ENCODE measurements around the gene TBC1D22B. TPM values are rescaled to one million over a fixed set of nuclear protein-coding genes. Genes with fewer than 3 reads are reported as not detected.

The TBC1D22B gene
- total RNA-seq, 1 experiment from 2014 or later = 9.1 TPM

DNA sequence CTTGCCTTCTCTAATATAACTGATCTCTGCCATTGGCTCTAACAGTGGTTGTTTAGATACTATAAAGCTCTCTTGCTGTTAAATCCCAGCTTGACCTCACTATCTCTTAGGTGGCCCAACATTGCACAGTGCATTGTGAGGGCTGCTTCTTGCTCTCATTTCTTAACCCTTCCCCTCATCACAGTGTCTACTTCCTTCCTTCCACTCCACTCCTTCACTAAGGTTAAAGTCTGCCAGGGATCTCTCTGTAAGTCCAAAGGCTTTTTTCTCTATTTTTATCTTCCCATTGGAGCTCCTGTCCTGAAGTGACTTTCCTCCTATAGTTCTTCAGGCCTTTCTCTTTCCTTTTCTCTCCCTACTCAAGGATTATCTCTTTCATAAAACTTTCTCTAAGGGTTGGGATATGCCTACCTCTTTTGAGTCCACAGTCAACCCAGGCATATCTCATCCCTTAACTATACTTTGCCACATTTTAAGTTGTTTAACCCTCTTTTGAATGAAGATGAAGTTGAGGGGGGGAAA is 4.0 kb upstream of the TBC1D22B start:
- Histone ChIP-seq H3K4me2 (ENCODE audit: low read length) (no peak overlapping the region), H3K79me2 (ENCODE audit: low read length) (peaks cover 9% of the 10 kb centered on the region), H3K9me2 (replicated peaks; ENCODE audit: low read length) (no peaks in the 10 kb centered on the region), H3F3A (ENCODE audit: low read length, unreplicated experiment) (no peaks in the 10 kb centered on the region), H3K9me3 (ENCODE audit: low read length) (no peaks in the 10 kb centered on the region), H3K36me3 (ENCODE audit: low read depth, low read length) (no peaks in the 10 kb centered on the region), H2AFZ (ENCODE audit: low read length) (no peak overlapping the region), H3K9ac (ENCODE audit: low read length) (no peak overlapping the region), H4K20me1 (ENCODE audit: low read length) (no peaks in the 10 kb centered on the region), H3K4me3 (ENCODE audit: low read length) (no peak overlapping the region), H3K27ac (ENCODE audit: low read length) (no peak overlapping the region), H3K27me3 (ENCODE audit: low read length) (no peaks in the 10 kb centered on the region), H3K4me1 (ENCODE audit: insufficient read depth, low read length) (peaks cover 15% of the 10 kb centered on the region)
- ChIA-PET CTCF (no interaction called here), POLR2A (ENCODE audit: unreplicated experiment) (no interaction called here)
- intact Hi-C loops (cut with micrococcal nuclease) = no loop called here
- DNase-seq (no peak), ATAC-seq (no peak)
- no peak for TF ChIP-seq EZH2 (IDR thresholded peaks at IDR 0.05; ENCODE audit: low read length, unreplicated experiment)
- TF ChIP-seq EZH2phosphoT487 (IDR thresholded peaks at IDR 0.05; ENCODE audit: borderline replicate concordance, low read length) = no peak
- TF ChIP-seq, protein P1, sequence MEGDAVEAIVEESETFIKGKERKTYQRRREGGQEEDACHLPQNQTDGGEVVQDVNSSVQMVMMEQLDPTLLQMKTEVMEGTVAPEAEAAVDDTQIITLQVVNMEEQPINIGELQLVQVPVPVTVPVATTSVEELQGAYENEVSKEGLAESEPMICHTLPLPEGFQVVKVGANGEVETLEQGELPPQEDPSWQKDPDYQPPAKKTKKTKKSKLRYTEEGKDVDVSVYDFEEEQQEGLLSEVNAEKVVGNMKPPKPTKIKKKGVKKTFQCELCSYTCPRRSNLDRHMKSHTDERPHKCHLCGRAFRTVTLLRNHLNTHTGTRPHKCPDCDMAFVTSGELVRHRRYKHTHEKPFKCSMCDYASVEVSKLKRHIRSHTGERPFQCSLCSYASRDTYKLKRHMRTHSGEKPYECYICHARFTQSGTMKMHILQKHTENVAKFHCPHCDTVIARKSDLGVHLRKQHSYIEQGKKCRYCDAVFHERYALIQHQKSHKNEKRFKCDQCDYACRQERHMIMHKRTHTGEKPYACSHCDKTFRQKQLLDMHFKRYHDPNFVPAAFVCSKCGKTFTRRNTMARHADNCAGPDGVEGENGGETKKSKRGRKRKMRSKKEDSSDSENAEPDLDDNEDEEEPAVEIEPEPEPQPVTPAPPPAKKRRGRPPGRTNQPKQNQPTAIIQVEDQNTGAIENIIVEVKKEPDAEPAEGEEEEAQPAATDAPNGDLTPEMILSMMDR (conservative IDR thresholded peaks at IDR 0.05; ENCODE audit: low read depth, low read length) = no peak
- no TSS peak for BruUV-seq (replicated peaks)

DNA sequence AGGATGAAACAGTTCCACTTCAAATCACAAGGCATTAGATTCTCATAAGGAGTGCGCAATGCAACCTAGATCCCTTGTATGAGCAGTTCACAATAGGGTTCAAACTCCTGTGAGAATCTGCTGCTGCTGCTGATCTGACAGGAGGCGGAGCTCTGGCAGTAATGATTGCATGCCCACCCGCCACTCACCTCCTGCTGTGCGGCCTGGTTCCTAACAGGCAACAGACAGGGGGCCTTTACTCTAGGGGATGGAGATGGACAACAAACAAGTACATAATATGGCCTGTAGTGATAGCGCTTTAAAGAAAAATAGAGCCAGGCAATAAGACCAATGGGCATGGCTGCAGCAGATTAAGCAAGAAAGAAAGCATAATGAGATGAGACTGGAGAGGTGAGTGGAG is 2.7 kb upstream of the TBC1D22B start:
- no peak overlapping the region for H3K9ac ChIP-seq (ENCODE audit: low read length)
- ATAC-seq (no peak), DNase-seq (no peak)
- TF ChIP-seq EZH2 (IDR thresholded peaks at IDR 0.05; ENCODE audit: low read length, unreplicated experiment) = no peak
- TF ChIP-seq EZH2phosphoT487 (IDR thresholded peaks at IDR 0.05; ENCODE audit: borderline replicate concordance, low read length) = no peak
- TF ChIP-seq, protein P1 (conservative IDR thresholded peaks at IDR 0.05; ENCODE audit: low read depth, low read length) = no peak
- no peak overlapping the region for H3K4me2 ChIP-seq (ENCODE audit: low read length)
- intact Hi-C loops (cut with micrococcal nuclease) = no loop called here
- no TSS peak for BruUV-seq (replicated peaks)
- H3K36me3 ChIP-seq (ENCODE audit: low read depth, low read length) = no peaks in the 10 kb centered on the region
- peaks cover 28% of the 10 kb centered on the region for H3K4me1 ChIP-seq (ENCODE audit: insufficient read depth, low read length)
- no peak overlapping the region for H3K27ac ChIP-seq (ENCODE audit: low read length)
- peaks cover 22% of the 10 kb centered on the region for H3K79me2 ChIP-seq (ENCODE audit: low read length)
- no peaks in the 10 kb centered on the region for H3F3A ChIP-seq (ENCODE audit: low read length, unreplicated experiment)
- H3K27me3 ChIP-seq (ENCODE audit: low read length) = no peaks in the 10 kb centered on the region
- ChIA-PET POLR2A (ENCODE audit: unreplicated experiment) (no interaction called here), CTCF (no interaction called here)
- H3K9me3 ChIP-seq (ENCODE audit: low read length) = no peaks in the 10 kb centered on the region
- no peaks in the 10 kb centered on the region for H3K9me2 ChIP-seq (replicated peaks; ENCODE audit: low read length)
- H4K20me1 ChIP-seq (ENCODE audit: low read length) = no peaks in the 10 kb centered on the region
- no peak overlapping the region for H2AFZ ChIP-seq (ENCODE audit: low read length)
- no peak overlapping the region for H3K4me3 ChIP-seq (ENCODE audit: low read length)

DNA sequence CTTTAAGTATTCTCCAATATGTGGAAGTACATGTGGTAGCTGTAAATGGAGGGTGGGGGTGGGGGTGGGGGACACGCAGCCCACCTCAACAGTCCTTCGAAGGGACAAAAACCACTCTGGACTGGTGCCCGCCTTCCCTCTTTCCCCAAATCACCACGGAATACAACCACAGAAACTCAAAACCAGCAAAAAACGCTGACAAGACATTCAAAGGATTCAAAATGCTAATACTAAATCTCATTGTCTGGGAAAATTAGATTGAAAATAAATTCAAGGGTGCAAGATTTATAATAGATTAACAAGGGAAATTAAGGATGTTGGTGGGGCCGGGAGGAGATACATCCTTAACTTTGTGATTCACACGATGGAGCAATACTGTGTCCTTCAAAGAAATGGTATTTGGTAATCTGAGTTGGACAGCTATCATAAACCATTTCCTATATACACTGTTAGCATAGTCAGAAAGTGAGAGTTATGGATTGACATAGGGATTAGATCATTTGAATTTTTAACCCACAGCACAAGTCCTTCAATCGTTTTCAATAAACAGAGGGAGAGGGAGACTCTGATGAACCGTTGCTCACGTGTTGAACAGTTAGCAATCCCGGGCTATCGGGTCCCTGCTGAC is 766 bp upstream of the TBC1D22B start:
- peak overlapping the region; percentile 87 for H2AFZ ChIP-seq (ENCODE audit: low read length)
- peak overlapping the region; percentile 95; the same call in 1 of the 2 replicates for H3K9ac ChIP-seq (ENCODE audit: low read length)
- POLR2A ChIA-PET (ENCODE audit: unreplicated experiment) = interaction anchor here (0.5 kb wide), 1 partner anchor 10 kb away, joined by 3 read pairs; no protein-coding TSS in a partner anchor
- H3K9me2 ChIP-seq (replicated peaks; ENCODE audit: low read length) = no peaks in the 10 kb centered on the region
- no peaks in the 10 kb centered on the region for H3K9me3 ChIP-seq (ENCODE audit: low read length)
- H3K4me2 ChIP-seq (ENCODE audit: low read length) = peak overlapping the region; percentile 100
- no peak overlapping the region for H3K27ac ChIP-seq (ENCODE audit: low read length)
- ATAC-seq = peak; percentile 1; the same call in 1 of the 2 replicates
- no TSS peak for BruUV-seq (replicated peaks)
- H3K4me1 ChIP-seq (ENCODE audit: insufficient read depth, low read length) = peaks cover 25% of the 10 kb centered on the region
- peaks cover 41% of the 10 kb centered on the region for H3K79me2 ChIP-seq (ENCODE audit: low read length)
- peak; percentile 42 for DNase-seq
- no peaks in the 10 kb centered on the region for H3F3A ChIP-seq (ENCODE audit: low read length, unreplicated experiment)
- peak overlapping the region; percentile 98 for H3K4me3 ChIP-seq (ENCODE audit: low read length)
- H3K36me3 ChIP-seq (ENCODE audit: low read depth, low read length) = no peaks in the 10 kb centered on the region
- intact Hi-C loops (cut with micrococcal nuclease) = no loop called here
- H3K27me3 ChIP-seq (ENCODE audit: low read length) = no peaks in the 10 kb centered on the region
- H4K20me1 ChIP-seq (ENCODE audit: low read length) = no peaks in the 10 kb centered on the region
- CTCF ChIA-PET = no interaction called here
- TF ChIP-seq, protein P1 (conservative IDR thresholded peaks at IDR 0.05; ENCODE audit: low read depth, low read length) = no peak
- TF ChIP-seq EZH2phosphoT487 (IDR thresholded peaks at IDR 0.05; ENCODE audit: borderline replicate concordance, low read length) (no peak), EZH2 (IDR thresholded peaks at IDR 0.05; ENCODE audit: low read length, unreplicated experiment) (no peak)

Measured in PC-3 (cell line).